SH-SY5Y (cell line): ENCODE measurements around the gene XK.

Experiments
- GATA2 ChIP-seq: IDR thresholded peaks from 2 replicates; pipeline ENCODE4 v1.6.1; 2011; ENCODE audit warnings: mild to moderate bottlenecking, low read depth, low read length
- GATA3 ChIP-seq: IDR thresholded peaks from 2 replicates; pipeline ENCODE4 v1.6.1; 2011; ENCODE audit warnings: low read depth, mild to moderate bottlenecking, low read length, moderate library complexity

- TF ChIP-seq GATA2 (no peak), GATA3 (no peak)
Measured at GRCh38 chrX:37651921-37652452, 33.6 kb upstream of the XK start.
